H54 (cell line): Measurements from ENCODE around the gene KDM3A.

ENCODE experiments used
- DNase-seq: peaks from one replicate; pipeline ENCODE4 v3.0.0; 2011; ENCODE audit warnings: low spot score, mixed read lengths; ENCODE audit not compliant: insufficient read length
- FAIRE-seq: peaks from 3 replicates; lab custom pipeline; 2011; peaks lifted over from hg19 to GRCh38; lab: Jason Lieb, UNC
- POLR2A ChIP-seq: IDR thresholded peaks from 2 replicates; pipeline ENCODE4 v1.6.1; 2011; ENCODE audit warnings: low read depth, mild to moderate bottlenecking, low read length

KDM3A gene, protein sequence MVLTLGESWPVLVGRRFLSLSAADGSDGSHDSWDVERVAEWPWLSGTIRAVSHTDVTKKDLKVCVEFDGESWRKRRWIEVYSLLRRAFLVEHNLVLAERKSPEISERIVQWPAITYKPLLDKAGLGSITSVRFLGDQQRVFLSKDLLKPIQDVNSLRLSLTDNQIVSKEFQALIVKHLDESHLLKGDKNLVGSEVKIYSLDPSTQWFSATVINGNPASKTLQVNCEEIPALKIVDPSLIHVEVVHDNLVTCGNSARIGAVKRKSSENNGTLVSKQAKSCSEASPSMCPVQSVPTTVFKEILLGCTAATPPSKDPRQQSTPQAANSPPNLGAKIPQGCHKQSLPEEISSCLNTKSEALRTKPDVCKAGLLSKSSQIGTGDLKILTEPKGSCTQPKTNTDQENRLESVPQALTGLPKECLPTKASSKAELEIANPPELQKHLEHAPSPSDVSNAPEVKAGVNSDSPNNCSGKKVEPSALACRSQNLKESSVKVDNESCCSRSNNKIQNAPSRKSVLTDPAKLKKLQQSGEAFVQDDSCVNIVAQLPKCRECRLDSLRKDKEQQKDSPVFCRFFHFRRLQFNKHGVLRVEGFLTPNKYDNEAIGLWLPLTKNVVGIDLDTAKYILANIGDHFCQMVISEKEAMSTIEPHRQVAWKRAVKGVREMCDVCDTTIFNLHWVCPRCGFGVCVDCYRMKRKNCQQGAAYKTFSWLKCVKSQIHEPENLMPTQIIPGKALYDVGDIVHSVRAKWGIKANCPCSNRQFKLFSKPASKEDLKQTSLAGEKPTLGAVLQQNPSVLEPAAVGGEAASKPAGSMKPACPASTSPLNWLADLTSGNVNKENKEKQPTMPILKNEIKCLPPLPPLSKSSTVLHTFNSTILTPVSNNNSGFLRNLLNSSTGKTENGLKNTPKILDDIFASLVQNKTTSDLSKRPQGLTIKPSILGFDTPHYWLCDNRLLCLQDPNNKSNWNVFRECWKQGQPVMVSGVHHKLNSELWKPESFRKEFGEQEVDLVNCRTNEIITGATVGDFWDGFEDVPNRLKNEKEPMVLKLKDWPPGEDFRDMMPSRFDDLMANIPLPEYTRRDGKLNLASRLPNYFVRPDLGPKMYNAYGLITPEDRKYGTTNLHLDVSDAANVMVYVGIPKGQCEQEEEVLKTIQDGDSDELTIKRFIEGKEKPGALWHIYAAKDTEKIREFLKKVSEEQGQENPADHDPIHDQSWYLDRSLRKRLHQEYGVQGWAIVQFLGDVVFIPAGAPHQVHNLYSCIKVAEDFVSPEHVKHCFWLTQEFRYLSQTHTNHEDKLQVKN (N-terminal part only)

DNA sequence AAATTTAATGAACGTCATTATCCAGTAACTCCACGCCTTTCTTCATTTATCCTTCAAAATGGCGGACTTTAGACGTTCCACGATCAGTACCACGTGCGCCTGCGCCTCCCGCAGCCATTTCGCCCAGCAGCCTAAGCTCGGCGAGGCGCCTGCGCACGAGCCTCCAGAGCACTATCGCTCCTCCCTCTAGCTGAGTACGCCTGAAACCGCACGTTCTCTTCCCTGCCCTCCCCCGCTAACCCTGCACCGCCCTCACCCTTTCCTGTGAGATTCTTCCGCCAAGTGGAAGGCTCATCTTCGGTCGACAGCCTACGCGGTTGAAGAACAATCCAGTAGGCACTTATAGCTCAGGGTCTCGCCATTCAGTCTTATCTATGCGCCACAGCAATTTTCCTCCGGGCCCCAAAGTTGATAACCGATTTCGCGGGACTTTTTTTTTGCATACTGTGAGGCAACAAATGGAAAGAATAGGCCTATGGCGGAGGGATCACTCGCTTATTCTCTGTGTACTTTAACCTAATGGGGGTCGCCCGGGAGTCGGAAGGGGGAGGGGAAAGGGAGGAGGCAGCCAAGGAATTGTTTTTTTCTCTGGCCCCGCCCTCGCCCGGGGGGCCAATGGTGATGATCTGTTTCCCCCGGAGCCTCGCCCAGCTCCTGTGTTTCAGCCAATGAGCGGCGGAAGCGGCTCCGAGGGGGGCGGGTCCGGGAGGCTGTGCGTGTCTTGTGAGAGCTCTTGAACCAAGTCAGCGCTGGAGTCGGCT lies at the start of gene KDM3A:
KDM3A (plus strand) TSS at position 741 of the 761 bp plus-strand sequence. CDS start 677 bp downstream, outside the sequence.
- FAIRE-seq (peak; percentile 91), DNase-seq (peak; percentile 77)
- no peak for TF ChIP-seq POLR2A

DNA sequence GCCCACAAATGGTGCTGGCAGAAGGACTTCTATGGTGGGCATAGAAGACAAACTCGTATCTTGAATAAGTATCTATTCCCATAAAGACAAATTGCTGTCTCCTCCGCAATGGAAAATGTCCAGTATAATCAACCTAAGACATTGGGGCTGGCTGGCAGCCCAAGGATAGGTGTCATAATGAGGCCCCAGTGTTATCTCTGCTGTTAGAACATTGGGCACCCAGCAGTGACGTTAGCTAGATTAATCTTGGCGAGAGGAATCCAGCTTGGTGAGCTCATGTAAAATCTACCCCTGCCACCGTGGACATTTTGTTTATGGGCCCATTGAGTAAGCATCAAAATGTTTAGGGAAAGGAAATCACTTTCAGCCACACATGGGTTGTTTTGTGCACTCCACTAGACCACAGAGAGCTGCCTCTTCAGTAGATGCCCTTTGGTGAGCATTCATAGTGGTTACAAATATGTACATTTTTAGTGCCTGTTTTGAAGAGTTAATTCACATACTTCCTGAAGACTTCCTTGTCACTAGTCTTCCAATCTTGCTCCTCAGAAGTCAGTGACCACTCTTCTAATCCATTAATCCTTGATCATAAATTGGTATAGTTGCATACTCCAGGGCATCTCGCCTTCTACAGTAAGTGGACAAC lies 48.2 kb upstream of the KDM3A start:
- FAIRE-seq (no peak), DNase-seq (no peak)
- no peak for TF ChIP-seq POLR2A

DNA sequence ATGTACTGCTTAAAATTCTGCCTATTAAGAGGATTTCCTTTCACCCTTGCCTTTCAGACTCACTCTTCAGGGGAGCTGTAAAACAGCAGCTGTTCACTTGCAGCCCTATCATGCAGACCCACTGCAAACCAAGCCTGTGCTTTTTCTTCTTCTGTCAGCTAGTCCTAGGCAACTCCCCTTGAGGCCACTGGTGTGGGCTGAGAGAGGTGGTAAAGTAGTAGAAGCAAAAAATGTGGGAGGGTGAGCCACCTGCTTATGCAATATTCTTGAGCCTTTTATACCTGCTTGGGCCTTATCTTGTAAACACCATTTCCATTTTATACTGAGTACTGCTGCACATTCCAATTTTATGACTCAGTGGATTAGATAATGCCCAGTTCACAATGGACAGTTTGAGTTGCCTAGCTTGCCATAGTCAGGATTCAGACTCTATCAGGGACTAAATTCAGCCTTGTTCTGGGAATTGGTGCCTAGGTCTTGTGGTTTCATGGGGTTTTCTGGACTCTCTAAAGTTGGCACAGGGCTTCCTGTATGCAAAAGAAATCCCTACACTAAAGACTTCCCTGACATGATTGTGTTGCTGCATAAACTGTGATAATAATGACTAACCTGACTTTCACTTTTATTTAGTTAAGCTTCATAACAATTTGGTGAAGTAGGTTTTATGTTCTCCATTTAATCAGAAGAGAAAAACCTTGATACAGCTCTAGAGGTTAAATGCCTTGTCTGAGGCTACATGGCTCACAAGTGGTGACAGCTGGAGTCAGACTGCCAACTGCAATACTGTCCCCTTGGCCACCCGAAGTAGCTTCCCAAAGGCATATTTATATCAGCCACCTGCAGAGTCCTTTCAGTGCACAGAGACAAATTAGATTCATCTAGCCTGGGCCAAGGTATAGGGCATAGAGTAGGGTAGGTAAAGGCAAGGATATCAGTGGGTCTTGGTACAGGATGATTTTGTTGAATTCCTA lies 47.4 kb upstream of the KDM3A start:
- DNase-seq = peak; percentile 30

DNA sequence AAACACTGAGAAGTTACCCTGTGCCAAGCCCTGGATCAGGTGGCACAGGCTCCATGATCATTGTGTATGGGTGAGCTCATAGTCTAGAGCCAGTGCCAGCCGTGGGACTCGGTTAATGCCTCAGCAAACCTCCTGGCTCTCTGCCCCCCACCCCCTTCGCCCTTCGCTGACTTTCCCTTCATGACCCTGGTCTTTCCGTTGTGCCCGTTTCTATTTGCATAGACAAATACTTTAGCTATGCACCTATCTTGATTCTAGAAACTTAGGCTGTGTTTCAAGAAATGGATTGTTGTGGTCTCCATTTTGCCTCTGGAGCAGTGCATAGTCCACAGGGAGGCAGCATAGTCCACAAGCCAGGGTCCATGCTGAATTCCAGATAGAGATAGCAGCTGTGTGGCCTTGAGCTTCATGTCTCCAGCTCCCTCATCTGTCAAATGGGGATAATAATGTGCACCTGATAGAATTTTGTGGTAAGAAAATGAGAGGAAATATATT lies 44.8 kb upstream of the KDM3A start:
- TF ChIP-seq POLR2A = no peak
- FAIRE-seq (no peak), DNase-seq (no peak)

More for the DNA sequence above, 47.4 kb upstream of the KDM3A start:
- TF ChIP-seq POLR2A = no peak
- peak; percentile 94 for FAIRE-seq

DNA sequence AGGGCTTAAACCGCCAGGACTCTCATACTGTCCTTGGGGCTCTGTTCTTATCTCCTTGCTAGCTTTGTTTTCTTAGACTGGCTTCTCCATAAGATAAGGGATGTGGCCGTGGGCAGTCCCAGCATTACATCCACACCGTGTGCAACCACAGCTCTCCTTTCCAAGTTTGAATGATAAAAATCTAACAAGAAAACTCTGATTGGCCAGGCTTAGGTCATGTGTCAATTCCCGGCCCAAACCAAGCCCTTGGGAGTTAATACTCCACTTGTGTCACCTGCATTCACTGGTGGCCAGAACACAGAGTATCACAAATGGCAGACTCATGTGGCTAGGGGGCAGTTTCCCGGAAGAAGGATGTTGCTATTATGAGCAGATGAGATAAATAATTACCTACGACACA lies 43.2 kb upstream of the KDM3A start:
- FAIRE-seq = no peak
- TF ChIP-seq POLR2A = no peak
- DNase-seq = no peak

DNA sequence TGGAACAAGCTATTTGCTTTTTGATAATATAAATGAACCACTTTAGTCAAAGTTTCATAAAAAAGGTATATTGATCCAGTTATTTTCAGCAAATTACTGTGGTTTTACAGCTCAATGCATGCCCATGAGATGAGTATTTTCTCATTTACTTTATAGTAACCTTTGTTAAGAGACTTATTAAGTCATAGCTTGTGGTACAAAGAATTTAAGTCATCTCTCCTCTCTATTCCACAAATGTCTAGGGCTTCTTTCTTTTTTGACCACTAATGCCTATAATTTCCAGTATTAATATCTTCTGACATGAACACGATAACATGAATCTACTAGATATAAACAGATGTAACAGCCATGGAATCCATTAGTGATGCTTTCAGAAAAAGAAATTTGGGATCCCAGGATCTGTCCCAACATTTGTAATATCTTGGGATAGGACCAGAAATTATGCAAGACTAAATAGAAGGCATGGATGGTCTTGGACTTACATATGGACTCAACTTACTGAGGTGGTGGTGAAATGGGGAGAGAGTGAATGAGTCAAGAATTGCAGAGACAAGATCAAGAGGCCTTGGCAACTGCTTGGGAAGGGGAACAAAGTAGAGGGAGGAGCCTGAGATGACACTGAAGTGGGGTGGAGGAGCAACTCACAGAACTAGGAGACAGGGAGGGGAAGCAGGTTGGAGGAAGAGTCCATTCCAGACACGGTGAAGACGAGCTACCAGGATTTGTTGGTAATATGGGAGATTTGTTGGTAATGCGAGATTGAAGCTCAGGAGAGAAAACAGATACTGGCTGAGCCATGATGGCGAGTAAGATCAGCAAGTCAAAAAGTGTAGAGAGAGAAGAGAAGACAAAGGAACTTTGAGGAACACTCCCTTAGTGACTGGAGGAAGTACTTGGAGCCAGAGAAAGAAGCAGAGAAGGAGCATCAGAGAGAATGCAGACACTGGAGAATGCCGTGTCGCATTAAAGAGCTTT lies 42.4 kb upstream of the KDM3A start:
- DNase-seq (no peak), FAIRE-seq (no peak)
- no peak for TF ChIP-seq POLR2A

DNA sequence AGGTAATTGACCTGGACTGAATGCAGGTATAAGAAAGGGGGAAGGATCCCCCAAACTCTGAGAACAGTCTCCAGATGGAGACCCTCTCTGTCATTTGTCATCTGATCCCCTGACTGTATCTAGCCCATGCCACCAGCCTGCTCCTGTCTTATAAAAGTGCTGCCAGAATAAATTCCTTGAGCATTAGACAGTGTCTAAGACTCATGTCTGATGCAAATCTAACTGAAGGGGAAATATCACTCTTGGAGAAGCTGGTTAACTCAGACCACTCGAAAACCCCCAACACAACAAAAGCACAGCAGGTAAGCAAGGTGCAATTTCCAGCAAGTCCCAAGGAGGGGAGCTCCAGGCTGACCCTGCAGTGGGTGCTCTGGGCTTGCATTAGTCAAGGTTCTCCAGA lies 40.9 kb upstream of the KDM3A start:
- DNase-seq (no peak), FAIRE-seq (no peak)
- TF ChIP-seq POLR2A = no peak

DNA sequence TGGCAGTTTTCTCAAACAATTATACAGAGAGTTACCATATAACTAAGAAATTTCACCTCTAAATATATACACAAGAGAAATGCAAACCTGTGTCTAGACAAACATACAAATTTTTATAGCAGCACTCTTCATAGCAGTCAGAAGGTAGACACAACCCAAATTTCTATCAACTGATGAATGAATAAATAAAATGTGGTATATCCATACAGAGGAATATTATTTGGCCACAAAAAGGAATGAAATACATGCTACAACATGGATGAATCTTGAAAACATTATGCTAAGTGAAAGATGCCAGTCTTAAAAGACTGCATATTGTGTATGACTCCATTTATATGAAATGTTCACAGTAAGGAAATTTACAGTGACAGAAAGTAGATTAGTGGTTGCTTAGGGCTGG lies 30.6 kb upstream of the KDM3A start:
- DNase-seq = no peak
- no peak for TF ChIP-seq POLR2A
- no peak for FAIRE-seq

DNA sequence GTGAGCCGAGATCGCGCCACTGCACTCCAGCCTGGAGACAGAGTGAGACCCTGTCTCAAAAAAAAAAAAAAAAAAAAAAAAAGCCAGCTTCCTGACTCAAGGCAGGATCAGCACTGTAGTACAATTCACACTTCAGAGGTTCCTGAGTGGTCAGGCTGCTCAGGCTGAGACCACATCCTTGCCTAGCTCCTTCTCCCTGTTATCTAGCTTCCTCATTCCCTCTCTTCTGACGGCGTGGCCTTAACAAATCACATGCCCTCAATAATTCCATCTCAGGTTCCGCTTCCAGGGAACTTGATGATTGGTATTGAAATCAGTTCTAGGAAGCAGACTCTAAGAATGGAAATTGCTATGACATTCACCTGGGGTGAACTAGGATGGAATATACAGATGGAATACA lies 29.8 kb upstream of the KDM3A start:
- no peak for TF ChIP-seq POLR2A
- FAIRE-seq = no peak
- DNase-seq = no peak

DNA sequence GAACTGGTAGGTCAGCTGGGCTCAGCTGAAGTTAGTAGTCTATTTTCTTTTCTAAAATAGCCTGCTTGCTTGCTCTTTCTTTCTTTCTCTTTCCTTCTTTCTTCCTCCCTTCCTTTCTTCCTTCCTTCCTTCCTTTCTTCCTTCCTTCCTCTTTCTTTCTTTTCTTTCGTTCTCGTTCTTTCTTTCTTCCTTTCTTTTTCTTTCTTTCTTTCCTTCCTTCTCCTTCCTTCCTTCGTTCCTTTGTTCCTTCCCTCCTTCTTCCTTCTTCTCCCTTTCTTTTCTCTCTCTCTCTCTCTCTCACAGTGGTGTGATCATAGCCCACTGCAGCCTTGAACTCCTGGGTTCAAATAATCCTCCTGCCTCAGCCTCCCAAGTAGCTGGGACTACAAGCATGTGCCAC lies 29.2 kb upstream of the KDM3A start:
- no peak for TF ChIP-seq POLR2A
- DNase-seq = no peak
- no peak for FAIRE-seq
